ENCODE results near the gene GNMT. TPM values are rescaled to one million over a fixed set of nuclear protein-coding genes. Genes with fewer than 3 reads are reported as not detected.

The GNMT gene
- total RNA-seq, 1 experiment from 2014 or later, result 0.30 TPM

GRCh38 chr6:42968783-42969182, 8.2 kb downstream of the GNMT start:
- intact Hi-C loops (cut with micrococcal nuclease), result no loop called here
- H3K27ac Mint-ChIP-seq (ENCODE audit: low read depth, unreplicated experiment), result no peak overlapping the region
- H3K4me1 Mint-ChIP-seq (ENCODE audit: insufficient read depth, unreplicated experiment), result peaks cover 7% of the 10 kb centered on the region
- POLR2A ChIA-PET, result interaction anchor here (0.9 kb wide), 1 partner anchor 9 kb away, joined by 5 read pairs; no protein-coding TSS in a partner anchor
- CTCF ChIA-PET, result no interaction called here
- DNase-seq (ENCODE audit: unreplicated experiment), result no peak
- H3K27me3 Mint-ChIP-seq (ENCODE audit: insufficient read depth, unreplicated experiment), result no peaks in the 10 kb centered on the region
- peaks cover 28% of the 10 kb centered on the region for H3K36me3 Mint-ChIP-seq (ENCODE audit: insufficient read depth, unreplicated experiment)
- BruUV-seq (replicated peaks), result no TSS peak
- TF ChIP-seq CTCF (IDR thresholded peaks at IDR 0.05; ENCODE audit: unreplicated experiment), result no peak
- no peaks in the 10 kb centered on the region for H3K9me3 Mint-ChIP-seq (ENCODE audit: unreplicated experiment)
- no peak overlapping the region for H3K4me3 Mint-ChIP-seq (ENCODE audit: unreplicated experiment)

GRCh38 chr6:42969431-42969830, 8.9 kb downstream of the GNMT start:
- CTCF ChIA-PET, result no interaction called here
- no peaks in the 10 kb centered on the region for H3K9me3 Mint-ChIP-seq (ENCODE audit: unreplicated experiment)
- H3K36me3 Mint-ChIP-seq (ENCODE audit: insufficient read depth, unreplicated experiment), result peaks cover 26% of the 10 kb centered on the region
- POLR2A ChIA-PET, result no interaction called here
- no peak for TF ChIP-seq CTCF (IDR thresholded peaks at IDR 0.05; ENCODE audit: unreplicated experiment)
- no peak overlapping the region for H3K27ac Mint-ChIP-seq (ENCODE audit: low read depth, unreplicated experiment)
- intact Hi-C loops (cut with micrococcal nuclease), result no loop called here
- H3K4me3 Mint-ChIP-seq (ENCODE audit: unreplicated experiment), result no peak overlapping the region
- DNase-seq (ENCODE audit: unreplicated experiment), result no peak
- H3K4me1 Mint-ChIP-seq (ENCODE audit: insufficient read depth, unreplicated experiment), result peaks cover 7% of the 10 kb centered on the region
- no TSS peak for BruUV-seq (replicated peaks)
- H3K27me3 Mint-ChIP-seq (ENCODE audit: insufficient read depth, unreplicated experiment), result no peaks in the 10 kb centered on the region

GRCh38 chr6:42969934-42970333, 9.4 kb downstream of the GNMT start:
- Mint-ChIP-seq H3K9me3 (ENCODE audit: unreplicated experiment) (no peaks in the 10 kb centered on the region), H3K4me3 (ENCODE audit: unreplicated experiment) (no peak overlapping the region), H3K27me3 (ENCODE audit: insufficient read depth, unreplicated experiment) (no peaks in the 10 kb centered on the region), H3K4me1 (ENCODE audit: insufficient read depth, unreplicated experiment) (peaks cover 7% of the 10 kb centered on the region), H3K27ac (ENCODE audit: low read depth, unreplicated experiment) (no peak overlapping the region), H3K36me3 (ENCODE audit: insufficient read depth, unreplicated experiment) (peaks cover 26% of the 10 kb centered on the region)
- no peak for DNase-seq (ENCODE audit: unreplicated experiment)
- intact Hi-C loops (cut with micrococcal nuclease), result no loop called here
- POLR2A ChIA-PET, result interaction anchor here (1.9 kb wide), 1 partner anchor 9 kb away, joined by 10 read pairs; the partner anchor contains the start of gene PEX6
- no TSS peak for BruUV-seq (replicated peaks)
- CTCF ChIA-PET, result no interaction called here
- TF ChIP-seq CTCF (IDR thresholded peaks at IDR 0.05; ENCODE audit: unreplicated experiment), result no peak

- Mint-ChIP-seq H3K4me3 (ENCODE audit: unreplicated experiment) (no peak overlapping the region), H3K27me3 (ENCODE audit: insufficient read depth, unreplicated experiment) (no peaks in the 10 kb centered on the region), H3K9me3 (ENCODE audit: unreplicated experiment) (no peaks in the 10 kb centered on the region), H3K27ac (ENCODE audit: low read depth, unreplicated experiment) (peak overlapping the region; percentile 9), H3K4me1 (ENCODE audit: insufficient read depth, unreplicated experiment) (peaks cover 7% of the 10 kb centered on the region), H3K36me3 (ENCODE audit: insufficient read depth, unreplicated experiment) (peaks cover 27% of the 10 kb centered on the region)
- intact Hi-C loops (cut with micrococcal nuclease), result no loop called here
- DNase-seq (ENCODE audit: unreplicated experiment), result peak; percentile 48
- TF ChIP-seq CTCF (IDR thresholded peaks at IDR 0.05; ENCODE audit: unreplicated experiment), result no peak
- no TSS peak for BruUV-seq (replicated peaks)
- ChIA-PET CTCF (interaction anchor here (0.7 kb wide), 1 partner anchor 535 kb away, joined by 3 read pairs; no protein-coding TSS in a partner anchor), POLR2A (interaction anchor here (0.6 to 1.9 kb wide), 5 partner anchors 8 to 204 kb away, joined by 3 to 10 read pairs (median 4); partner anchors contain the start of genes PEX6 and PPP2R5D)
These were observed 10.5 kb downstream of the GNMT start for GRCh38 chr6:42970871-42971612.
